Measurements from ENCODE around the gene GABRG3.

DNA sequence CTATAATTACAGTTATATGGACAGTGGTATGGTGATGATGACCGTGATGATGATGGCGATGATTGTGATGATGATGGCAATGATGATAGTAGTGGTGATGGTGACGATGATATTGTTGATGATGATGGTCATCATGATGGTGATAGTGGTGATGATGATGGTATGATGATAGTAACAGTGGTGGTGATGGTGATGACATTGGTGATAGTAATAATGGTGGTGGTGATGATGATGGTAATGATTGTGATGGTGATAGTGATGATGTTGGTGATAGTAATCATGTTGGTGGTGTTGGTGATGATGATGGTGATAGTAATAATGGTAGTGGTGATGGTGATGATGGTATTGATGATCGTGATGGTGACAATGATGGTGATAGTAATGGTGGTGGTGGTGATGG is 504.4 kb downstream of the GABRG3 start:
- TF ChIP-seq, protein P1, sequence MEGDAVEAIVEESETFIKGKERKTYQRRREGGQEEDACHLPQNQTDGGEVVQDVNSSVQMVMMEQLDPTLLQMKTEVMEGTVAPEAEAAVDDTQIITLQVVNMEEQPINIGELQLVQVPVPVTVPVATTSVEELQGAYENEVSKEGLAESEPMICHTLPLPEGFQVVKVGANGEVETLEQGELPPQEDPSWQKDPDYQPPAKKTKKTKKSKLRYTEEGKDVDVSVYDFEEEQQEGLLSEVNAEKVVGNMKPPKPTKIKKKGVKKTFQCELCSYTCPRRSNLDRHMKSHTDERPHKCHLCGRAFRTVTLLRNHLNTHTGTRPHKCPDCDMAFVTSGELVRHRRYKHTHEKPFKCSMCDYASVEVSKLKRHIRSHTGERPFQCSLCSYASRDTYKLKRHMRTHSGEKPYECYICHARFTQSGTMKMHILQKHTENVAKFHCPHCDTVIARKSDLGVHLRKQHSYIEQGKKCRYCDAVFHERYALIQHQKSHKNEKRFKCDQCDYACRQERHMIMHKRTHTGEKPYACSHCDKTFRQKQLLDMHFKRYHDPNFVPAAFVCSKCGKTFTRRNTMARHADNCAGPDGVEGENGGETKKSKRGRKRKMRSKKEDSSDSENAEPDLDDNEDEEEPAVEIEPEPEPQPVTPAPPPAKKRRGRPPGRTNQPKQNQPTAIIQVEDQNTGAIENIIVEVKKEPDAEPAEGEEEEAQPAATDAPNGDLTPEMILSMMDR (IDR thresholded peaks at IDR 0.05; ENCODE audit: insufficient read depth, low read length, poor library complexity, severe bottlenecking): no peak
- no peak for TF ChIP-seq EZH2phosphoT487 (conservative IDR thresholded peaks at IDR 0.05; ENCODE audit: low read length)
